H1 (cell line): ENCODE results near the gene RAD51B. TPM values are rescaled to one million over a fixed set of nuclear protein-coding genes. Genes with fewer than 3 reads are reported as not detected.

Experiments
- EP300 ChIP-seq, 2 experiments: IDR thresholded peaks; 1 replicate in 1 of 2; 2 replicates in 1 of 2; pipeline ENCODE4 v1.6.1; 2011 to 2012; ENCODE audit warnings: low read depth in 2 of 2, low read length in 2 of 2, mild to moderate bottlenecking in 2 of 2, borderline replicate concordance in 1 of 2, inconsistent platforms in 1 of 2, moderate library complexity in 1 of 2
- MAFK ChIP-seq: IDR thresholded peaks from 2 replicates; pipeline ENCODE4 v1.6.1; 2012; ENCODE audit warnings: low read depth, mild to moderate bottlenecking, improper control_type of control experiment, low read length
- NRF1 ChIP-seq: IDR thresholded peaks from 2 replicates; pipeline ENCODE4 v1.6.1; 2011; ENCODE audit warnings: mild to moderate bottlenecking, low read depth, low read length, improper control_type of control experiment
- TCF12 ChIP-seq: IDR thresholded peaks from 2 replicates; pipeline ENCODE4 v1.6.1; 2011; ENCODE audit warnings: low read depth, mild to moderate bottlenecking, low read length
- polyA plus RNA-seq, 7 experiments: library from polyadenylated mRNA; depleted of rRNA in 3 of 7; stranded (reverse) in 5 of 7; unstranded in 2 of 7; fragments of >200 nt in 5 of 7; fragments of 200-250 nt in 2 of 7; gene quantifications; 1 replicate in 5 of 7; 2 replicates in 1 of 7; 4 replicates in 1 of 7; pipeline versions ENCODE4 v1.2.1 to v1.2.3, GENCODE V29; 2011 to 2013; ENCODE audit warnings: missing spikeins in 2 of 7, mixed read lengths in 2 of 7
- total RNA-seq: library from RNA; stranded (reverse); fragmentation: NEBNext Ultra II Directional; extraction: Animal tissue kit (Norgen Biotek cat#: 25700); gene quantifications from 2 replicates; pipeline ENCODE4 v1.2.1, GENCODE V29; 2021
- TF ChIP-seq, protein P1 (sequence below): IDR thresholded peaks from 2 replicates; pipeline ENCODE4 v1.6.1; 2011; ENCODE audit warnings: low read depth, mild to moderate bottlenecking, low read length; ENCODE audit not compliant: insufficient read depth

RAD51B gene
- total and polyA plus RNA-seq, 2 of the 8 experiments (the other 6 are each of a cell fraction or from before 2014, with no cell fraction given): 3.9 to 14.9 TPM

DNA sequence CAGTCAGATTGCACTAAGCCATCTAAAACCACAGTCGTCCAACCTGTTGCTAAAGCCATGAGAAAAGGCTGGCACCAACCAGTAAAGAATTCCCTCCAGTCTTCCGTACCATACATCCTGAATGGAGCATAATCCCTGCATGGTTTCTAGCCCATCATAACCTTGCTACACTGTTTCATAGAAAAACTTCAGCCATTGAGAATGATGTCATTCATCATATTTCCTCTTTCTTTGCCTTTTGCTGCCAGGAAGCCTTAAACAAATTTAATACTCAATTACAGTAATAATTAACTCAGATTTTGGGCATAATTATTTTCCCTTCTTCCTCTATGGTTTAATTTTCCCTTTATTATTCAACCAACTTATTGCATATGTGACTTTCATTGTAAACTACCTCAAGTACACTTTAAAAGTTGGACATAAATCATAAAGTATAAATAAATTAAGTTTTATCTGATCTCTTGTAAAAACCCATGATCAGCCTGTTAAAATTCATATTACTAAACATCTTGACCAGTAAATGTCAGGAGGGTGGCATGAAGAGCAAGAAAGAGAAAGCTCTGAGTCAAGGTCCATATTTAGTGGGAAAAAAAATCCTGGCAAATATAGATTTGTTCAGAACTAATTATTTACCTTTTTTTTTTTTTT is 708.6 kb downstream of the RAD51B start (continued):
- no peak for TF ChIP-seq MAFK
- TF ChIP-seq NRF1: no peak
- TF ChIP-seq TCF12: no peak
- TF ChIP-seq EP300 (IDR thresholded peaks at IDR 0.05; ENCODE audit: borderline replicate concordance in 1 of 2, low read depth in 2 of 2, low read length in 2 of 2): no peak
- TF ChIP-seq, protein P1, sequence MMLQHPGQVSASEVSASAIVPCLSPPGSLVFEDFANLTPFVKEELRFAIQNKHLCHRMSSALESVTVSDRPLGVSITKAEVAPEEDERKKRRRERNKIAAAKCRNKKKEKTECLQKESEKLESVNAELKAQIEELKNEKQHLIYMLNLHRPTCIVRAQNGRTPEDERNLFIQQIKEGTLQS: no peak
- TF ChIP-seq, all 59 proteins: peak for 0
